Activated T-cell treated with anti-CD3 and anti-CD28 coated beads for 4 hours (primary cell): ENCODE measurements around the gene BPIFA3.

Experiments used
- DNase-seq: peaks from one replicate; pipeline ENCODE4 v3.0.0-alpha.2; 2020

The BPIFA3 gene

DNA sequence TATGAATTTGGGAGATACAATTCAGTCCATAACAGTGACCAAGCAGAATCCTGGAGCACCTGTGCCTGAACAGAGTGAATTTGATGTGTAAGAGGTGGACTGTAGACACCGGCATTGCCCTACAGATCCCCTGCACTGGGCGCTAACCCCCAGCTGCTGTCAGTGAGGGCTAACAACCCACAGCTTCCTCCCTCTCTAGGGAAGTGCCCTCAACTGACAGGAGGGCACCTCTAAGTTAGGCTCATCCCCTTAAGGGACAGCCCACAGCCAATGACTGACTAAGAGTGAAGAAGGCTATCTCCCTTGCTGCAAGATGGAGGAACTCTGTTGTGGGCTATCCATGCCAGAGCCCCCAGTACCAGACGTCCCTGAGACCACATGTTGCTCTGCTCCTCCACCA, 50.5 kb downstream of the BPIFA3 start:
- DNase-seq = no peak

DNA sequence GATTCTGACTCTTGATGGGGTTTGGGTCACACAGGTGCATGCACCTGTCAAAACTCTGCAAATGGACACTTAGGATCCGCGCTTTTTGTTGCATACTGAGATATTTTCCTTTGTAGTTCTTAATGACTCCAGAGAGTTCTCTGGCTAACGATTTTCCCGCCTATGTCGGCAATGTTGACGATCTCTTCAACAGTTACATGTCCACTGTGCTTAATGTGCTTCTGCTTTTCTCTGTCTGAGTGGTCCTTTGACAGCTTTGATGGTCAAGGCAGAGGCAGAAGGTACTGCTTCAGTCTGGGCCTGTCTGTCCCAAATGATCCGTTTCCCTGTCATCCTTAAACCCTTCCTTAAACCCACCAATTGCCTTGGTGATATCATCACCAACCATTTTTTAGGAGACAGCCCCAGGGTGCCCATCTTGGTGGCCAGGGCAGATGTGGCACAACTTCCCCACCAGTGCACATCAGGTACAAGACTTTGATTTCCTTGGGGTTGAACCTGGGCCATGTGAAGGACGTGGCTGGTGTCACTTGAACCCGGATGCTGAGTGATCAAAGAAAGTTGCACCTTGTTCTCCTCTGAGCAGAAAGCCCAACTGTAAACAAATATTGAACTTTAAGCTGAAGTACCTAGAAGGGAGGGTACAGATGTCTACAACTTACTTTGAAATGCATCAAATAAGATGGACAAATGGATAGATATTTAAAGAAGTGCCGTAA, 55.2 kb downstream of the BPIFA3 start:
- no peak for DNase-seq

DNA sequence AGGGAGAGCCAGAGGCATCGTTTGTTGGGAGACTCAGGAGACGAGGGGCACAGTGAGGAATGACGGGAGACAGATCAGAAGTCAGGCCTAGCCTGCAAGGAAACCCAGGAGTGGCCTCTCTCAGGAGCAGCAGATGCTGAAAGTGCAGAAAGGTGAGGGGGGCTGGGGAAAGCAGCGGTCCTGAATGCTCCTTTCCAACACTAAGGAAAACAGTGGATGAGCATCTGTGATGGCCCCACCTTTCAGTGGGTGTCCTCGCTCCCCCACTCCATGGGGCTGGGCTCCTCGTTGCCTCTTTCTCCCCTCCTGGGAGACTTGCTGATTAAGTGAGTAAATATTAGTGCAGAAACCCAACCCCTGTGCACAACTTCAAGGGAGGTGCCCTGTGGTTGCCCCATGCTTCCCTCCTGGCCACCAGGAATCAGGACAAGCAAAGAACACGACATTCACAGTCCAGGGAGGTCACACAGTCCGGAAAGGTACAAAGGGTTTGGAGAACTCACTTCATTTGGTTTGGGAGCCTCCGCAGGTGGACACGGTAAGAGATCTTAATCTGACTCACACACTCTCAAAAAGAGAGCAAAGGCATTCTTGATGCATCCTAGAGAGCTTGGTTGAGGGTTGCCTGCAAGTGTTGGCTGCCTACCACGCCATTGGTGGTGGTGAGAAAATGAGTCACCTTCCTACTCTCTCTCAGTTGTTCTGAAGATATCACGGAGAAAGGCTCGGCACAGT, 56.1 kb downstream of the BPIFA3 start:
- no peak for DNase-seq

DNA sequence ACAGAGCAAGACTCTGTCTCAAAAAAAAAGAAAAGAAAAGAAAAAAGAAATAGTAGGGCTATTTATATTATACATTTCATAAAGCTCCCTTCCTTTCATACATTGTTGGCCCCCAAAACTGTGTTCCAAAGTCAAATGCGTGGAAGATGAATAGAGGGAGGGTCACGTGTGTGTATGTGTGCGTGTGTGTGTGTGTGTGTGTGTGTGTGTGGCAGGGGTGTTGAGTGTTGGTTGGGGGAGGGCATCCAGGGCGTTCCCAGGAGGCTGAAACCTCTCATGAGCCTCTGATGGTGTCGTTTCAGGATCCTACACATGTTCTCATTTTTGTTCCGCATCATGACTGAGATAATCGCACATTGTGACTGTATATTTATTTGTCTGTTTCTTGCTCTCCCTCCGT, 58.1 kb downstream of the BPIFA3 start:
- no peak for DNase-seq

DNA sequence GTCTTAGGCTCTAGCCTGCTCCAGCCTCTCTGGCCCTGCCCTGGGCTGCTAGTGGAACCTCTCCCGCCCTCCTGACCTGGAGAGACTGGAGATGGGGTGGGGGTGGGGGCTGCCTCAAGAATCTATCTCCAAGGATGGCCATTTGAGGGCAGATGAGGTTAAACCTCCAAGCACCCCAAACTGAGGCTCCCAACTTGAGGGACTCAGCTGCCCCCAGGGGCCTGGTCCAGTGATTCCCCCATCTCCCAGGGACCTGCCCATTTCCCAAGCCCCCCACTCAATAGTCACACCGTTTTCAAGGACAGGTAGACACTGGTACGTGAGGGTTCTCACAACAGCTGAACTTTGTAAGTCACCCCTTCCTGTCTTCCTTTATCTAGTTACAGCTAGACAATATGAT, 58.7 kb downstream of the BPIFA3 start:
- DNase-seq = no peak

DNA sequence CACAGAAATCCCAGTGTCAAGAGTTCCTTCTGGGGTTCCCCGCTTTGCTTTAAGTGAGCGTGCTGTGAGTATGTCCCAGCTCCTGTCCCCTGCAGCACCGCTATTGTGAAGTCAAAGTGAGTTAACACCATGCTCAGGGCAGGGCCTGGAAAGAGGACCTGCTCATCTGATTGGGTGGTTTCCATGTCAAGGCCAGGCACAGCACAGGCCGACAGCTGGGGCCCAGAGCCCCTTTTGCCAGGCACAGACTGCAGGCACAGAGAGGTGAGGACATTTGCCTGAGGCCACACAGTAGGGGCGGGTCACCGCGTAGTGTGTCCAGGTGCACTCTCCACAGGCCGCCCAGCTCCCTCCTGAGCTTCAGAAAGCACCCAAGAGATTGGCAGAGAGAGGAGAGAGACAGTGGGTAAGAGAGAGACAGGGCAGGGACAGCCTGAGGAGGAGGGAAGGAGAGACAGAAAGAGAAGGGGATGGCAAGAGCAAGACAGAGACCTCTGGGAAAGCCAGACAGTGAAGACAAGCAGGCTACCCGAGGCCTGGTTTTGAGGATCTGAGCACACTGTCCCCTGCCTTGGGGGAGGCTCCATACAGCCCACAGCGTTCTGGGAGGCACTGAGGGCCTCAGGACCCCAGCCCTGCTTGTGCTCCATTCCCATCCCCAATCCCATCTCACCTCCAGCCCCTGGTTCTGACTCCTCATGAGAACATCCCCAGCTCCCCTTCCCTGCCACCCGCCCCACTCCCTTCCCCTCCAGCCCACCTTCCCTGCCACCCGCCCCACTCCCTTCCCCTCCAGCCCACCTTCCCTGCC, 59.4 kb downstream of the BPIFA3 start:
- DNase-seq = no peak
